HEK293 (cell line): ENCODE results near the gene CYB5B.

Source experiments
- CTCF ChIA-PET: fragments of 350-600 bp; formaldehyde crosslinking; extraction: SDS; loops from one replicate; lab custom pipeline; 2021; ENCODE audit warnings: antibody characterized with exemption; lab: Yijun Ruan, JAX
- POLR2A ChIA-PET: fragments of 300-600 bp; formaldehyde crosslinking; extraction: SDS; loops from one replicate; lab custom pipeline; 2020; ENCODE audit warnings: antibody characterized with exemption, inconsistent platforms; lab: Yijun Ruan, JAX
- H3K27ac ChIP-seq: fragments of 200-500 bp; sonication (Bioruptor generic); 2 replicates; pipeline ENCODE4 v1.5.1; 2014; ENCODE audit warnings: low read depth, low read length, control low read depth, inconsistent platforms; ENCODE audit errors: extremely low read depth
- H3K36me3 ChIP-seq, 2 experiments: fragments of 200-500 bp in 1 of 2; sonication (Bioruptor generic) in 1 of 2; 1 replicate in 1 of 2; 2 replicates in 1 of 2; pipeline ENCODE4 v1.5.1; 2014 to 2017; ENCODE audit warnings: inconsistent platforms in 2 of 2, low read length in 2 of 2; ENCODE audit not compliant: control insufficient read depth in 2 of 2, insufficient read depth in 1 of 2
- H3K4me1 ChIP-seq: fragments of 200-500 bp; sonication (Bioruptor generic); 2 replicates; pipeline ENCODE4 v1.5.1; 2014; ENCODE audit warnings: mild to moderate bottlenecking, low read length, inconsistent platforms; ENCODE audit not compliant: control insufficient read depth, insufficient read depth
- H3K4me3 ChIP-seq: 2 replicates; pipeline ENCODE4 v1.5.1; 2011; ENCODE audit warnings: low read depth, mild to moderate bottlenecking, control low read depth, low read length, moderate library complexity
- H3K9me3 ChIP-seq: fragments of 200-500 bp; sonication (Bioruptor generic); 2 replicates; pipeline ENCODE4 v1.5.1; 2014; ENCODE audit warnings: low read depth, low read length, inconsistent platforms; ENCODE audit not compliant: control insufficient read depth, insufficient read depth
- FEZF1 ChIP-seq: fragments of 450-650 bp; formaldehyde crosslinking; IDR thresholded peaks from 2 replicates; pipeline ENCODE4 v1.5.1; 2016; ENCODE audit warnings: missing biosample characterization, missing genetic modification characterization
- KLF16 ChIP-seq: fragments of 450-650 bp; formaldehyde crosslinking; IDR thresholded peaks from 2 replicates; pipeline ENCODE4 v1.5.1; 2017; ENCODE audit warnings: missing biosample characterization, missing genetic modification characterization
- MZF1 ChIP-seq: fragments of 450-650 bp; formaldehyde crosslinking; IDR thresholded peaks from 2 replicates; pipeline ENCODE4 v1.5.1; 2017; ENCODE audit warnings: missing biosample characterization, missing genetic modification characterization, borderline replicate concordance
- OVOL3 ChIP-seq: fragments of 450-650 bp; formaldehyde crosslinking; IDR thresholded peaks from 2 replicates; pipeline ENCODE4 v1.5.1; 2016; ENCODE audit warnings: missing biosample characterization, missing genetic modification characterization
- RBAK ChIP-seq: fragments of 450-650 bp; formaldehyde crosslinking; IDR thresholded peaks from 2 replicates; pipeline ENCODE4 v1.5.1; 2016; ENCODE audit warnings: missing biosample characterization, missing genetic modification characterization
- REPIN1 ChIP-seq: fragments of 450-650 bp; formaldehyde crosslinking; IDR thresholded peaks from 2 replicates; pipeline ENCODE4 v1.5.1; 2017; ENCODE audit warnings: missing biosample characterization, missing genetic modification characterization, low read depth
- SALL2 ChIP-seq: fragments of 450-650 bp; formaldehyde crosslinking; IDR thresholded peaks from 2 replicates; pipeline ENCODE4 v1.5.0; 2017; ENCODE audit warnings: missing biosample characterization, mild to moderate bottlenecking, missing genetic modification characterization, borderline replicate concordance
- SCRT1 ChIP-seq: fragments of 450-650 bp; formaldehyde crosslinking; IDR thresholded peaks from 2 replicates; pipeline ENCODE4 v1.5.1; 2016; ENCODE audit warnings: missing biosample characterization, missing genetic modification characterization, borderline replicate concordance
- SP3 ChIP-seq: fragments of 450-650 bp; formaldehyde crosslinking; IDR thresholded peaks from 2 replicates; pipeline ENCODE4 v1.5.1; 2016; ENCODE audit warnings: missing biosample characterization, missing genetic modification characterization
- TCF7L2 ChIP-seq: IDR thresholded peaks from 2 replicates; pipeline ENCODE4 v1.6.1; 2011; ENCODE audit warnings: low read depth, mild to moderate bottlenecking, inconsistent platforms, low read length, moderate library complexity, borderline replicate concordance
- ZFP37 ChIP-seq: fragments of 450-650 bp; formaldehyde crosslinking; IDR thresholded peaks from 2 replicates; pipeline ENCODE4 v1.5.1; 2016; ENCODE audit warnings: missing biosample characterization, missing genetic modification characterization
- ZIC2 ChIP-seq: fragments of 450-650 bp; formaldehyde crosslinking; IDR thresholded peaks from 2 replicates; pipeline ENCODE4 v1.5.1; 2016; ENCODE audit warnings: missing biosample characterization, missing genetic modification characterization
- ZNF175 ChIP-seq: fragments of 450-650 bp; formaldehyde crosslinking; IDR thresholded peaks from 2 replicates; pipeline ENCODE4 v1.5.1; 2016; ENCODE audit warnings: missing biosample characterization, missing genetic modification characterization
- ZNF24 ChIP-seq: fragments of 450-650 bp; formaldehyde crosslinking; IDR thresholded peaks from 2 replicates; pipeline ENCODE4 v1.5.1; 2016; ENCODE audit warnings: missing biosample characterization, missing genetic modification characterization
- ZNF311 ChIP-seq: fragments of 450-650 bp; formaldehyde crosslinking; IDR thresholded peaks from 2 replicates; pipeline ENCODE4 v1.5.1; 2017; ENCODE audit warnings: missing biosample characterization, missing genetic modification characterization, borderline replicate concordance
- ZNF324 ChIP-seq: fragments of 450-650 bp; formaldehyde crosslinking; IDR thresholded peaks from 2 replicates; pipeline ENCODE4 v1.5.1; 2016; ENCODE audit warnings: missing biosample characterization, missing genetic modification characterization
- ZNF514 ChIP-seq: fragments of 450-650 bp; formaldehyde crosslinking; IDR thresholded peaks from 2 replicates; pipeline ENCODE4 v1.5.1; 2016; ENCODE audit warnings: missing biosample characterization, missing genetic modification characterization
- ZSCAN23 ChIP-seq: fragments of 450-650 bp; formaldehyde crosslinking; IDR thresholded peaks from 2 replicates; pipeline ENCODE4 v1.5.1; 2016; ENCODE audit warnings: missing biosample characterization, missing genetic modification characterization
- TF ChIP-seq, protein P1 (sequence below): fragments of 450-650 bp; formaldehyde crosslinking; IDR thresholded peaks from 2 replicates; pipeline ENCODE4 v1.5.1; 2016; ENCODE audit warnings: missing biosample characterization, missing genetic modification characterization, low read depth
- TF ChIP-seq, protein P2 (sequence below): fragments of 450-650 bp; formaldehyde crosslinking; IDR thresholded peaks from 2 replicates; pipeline ENCODE4 v1.5.1; 2016; ENCODE audit warnings: missing biosample characterization, missing genetic modification characterization
- TF ChIP-seq, protein P3 (sequence below): fragments of 450-650 bp; formaldehyde crosslinking; IDR thresholded peaks from 2 replicates; pipeline ENCODE4 v1.5.1; 2016; ENCODE audit warnings: missing biosample characterization, missing genetic modification characterization
- TF ChIP-seq, protein P4 (sequence below): fragments of 450-650 bp; formaldehyde crosslinking; IDR thresholded peaks from 2 replicates; pipeline ENCODE4 v1.5.1; 2016; ENCODE audit warnings: missing biosample characterization, missing genetic modification characterization
- TF ChIP-seq, protein P5 (sequence below): fragments of 450-650 bp; formaldehyde crosslinking; IDR thresholded peaks from 2 replicates; pipeline ENCODE4 v1.5.1; 2016; ENCODE audit warnings: missing biosample characterization, missing genetic modification characterization
- TF ChIP-seq, protein P6 (sequence below): fragments of 450-650 bp; formaldehyde crosslinking; IDR thresholded peaks from 2 replicates; pipeline ENCODE4 v1.5.1; 2016; ENCODE audit warnings: missing biosample characterization, missing genetic modification characterization

Gene CYB5B

DNA sequence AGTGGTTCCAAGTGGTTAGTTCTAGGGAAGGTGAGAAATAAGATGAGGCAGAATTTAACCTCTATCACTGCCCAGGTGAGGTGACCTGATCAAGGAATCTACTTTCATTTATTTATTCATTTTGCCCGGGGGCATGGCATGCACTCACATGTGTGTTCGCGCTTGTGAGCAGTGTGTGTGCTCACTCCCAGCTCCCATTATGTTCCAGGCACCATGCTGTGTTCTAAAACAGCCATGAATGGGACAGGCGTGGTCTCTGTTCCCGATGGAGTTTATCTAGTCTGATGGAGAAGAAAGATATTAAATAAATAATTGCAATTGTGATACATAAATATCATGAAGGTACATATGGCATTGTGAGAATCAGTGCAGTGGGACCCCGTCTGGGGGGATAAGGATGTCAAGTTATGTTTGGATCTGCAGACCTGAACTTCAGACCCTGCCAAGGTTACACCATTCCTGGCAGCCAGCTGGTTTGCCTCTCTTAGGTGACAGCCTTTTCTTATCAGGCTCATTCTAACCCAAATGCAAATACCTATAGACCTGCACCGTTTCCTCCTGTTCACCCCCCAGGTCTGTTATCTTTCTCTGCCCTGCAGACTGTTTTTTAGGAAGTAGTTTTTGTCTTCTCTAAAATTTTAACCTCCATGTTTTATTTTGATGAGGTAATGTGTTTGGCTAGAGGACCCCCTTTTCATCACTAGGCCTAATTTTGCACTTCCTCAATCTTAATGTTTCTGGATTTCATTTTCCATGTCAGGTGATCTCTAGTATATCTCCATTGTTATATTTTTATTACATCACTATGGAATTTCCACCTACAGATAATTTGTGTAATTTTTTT, 11.8 kb downstream of the CYB5B start:
- TF ChIP-seq, protein P1, sequence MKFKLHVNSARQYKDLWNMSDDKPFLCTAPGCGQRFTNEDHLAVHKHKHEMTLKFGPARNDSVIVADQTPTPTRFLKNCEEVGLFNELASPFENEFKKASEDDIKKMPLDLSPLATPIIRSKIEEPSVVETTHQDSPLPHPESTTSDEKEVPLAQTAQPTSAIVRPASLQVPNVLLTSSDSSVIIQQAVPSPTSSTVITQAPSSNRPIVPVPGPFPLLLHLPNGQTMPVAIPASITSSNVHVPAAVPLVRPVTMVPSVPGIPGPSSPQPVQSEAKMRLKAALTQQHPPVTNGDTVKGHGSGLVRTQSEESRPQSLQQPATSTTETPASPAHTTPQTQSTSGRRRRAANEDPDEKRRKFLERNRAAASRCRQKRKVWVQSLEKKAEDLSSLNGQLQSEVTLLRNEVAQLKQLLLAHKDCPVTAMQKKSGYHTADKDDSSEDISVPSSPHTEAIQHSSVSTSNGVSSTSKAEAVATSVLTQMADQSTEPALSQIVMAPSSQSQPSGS (tag by site-specific recombination) = 0 out of 2 replicates have a peak, but pooled peaks have one; percentile 39
- no peak for TF ChIP-seq ZNF514 (tag by site-specific recombination)
- no peak for TF ChIP-seq ZSCAN23
- no peak for TF ChIP-seq TCF7L2
- no peak for TF ChIP-seq KLF16
- peak; percentile 65 for TF ChIP-seq FEZF1
- TF ChIP-seq ZNF175 (tag by site-specific recombination) = no peak
- TF ChIP-seq SALL2 (tag by site-specific recombination) = no peak
- TF ChIP-seq, protein P2, sequence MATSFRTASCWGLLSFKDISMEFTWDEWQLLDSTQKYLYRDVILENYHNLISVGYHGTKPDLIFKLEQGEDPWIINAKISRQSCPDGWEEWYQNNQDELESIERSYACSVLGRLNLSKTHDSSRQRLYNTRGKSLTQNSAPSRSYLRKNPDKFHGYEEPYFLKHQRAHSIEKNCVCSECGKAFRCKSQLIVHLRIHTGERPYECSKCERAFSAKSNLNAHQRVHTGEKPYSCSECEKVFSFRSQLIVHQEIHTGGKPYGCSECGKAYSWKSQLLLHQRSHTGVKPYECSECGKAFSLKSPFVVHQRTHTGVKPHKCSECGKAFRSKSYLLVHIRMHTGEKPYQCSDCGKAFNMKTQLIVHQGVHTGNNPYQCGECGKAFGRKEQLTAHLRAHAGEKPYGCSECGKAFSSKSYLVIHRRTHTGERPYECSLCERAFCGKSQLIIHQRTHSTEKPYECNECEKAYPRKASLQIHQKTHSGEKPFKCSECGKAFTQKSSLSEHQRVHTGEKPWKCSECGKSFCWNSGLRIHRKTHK (tag by site-specific recombination) = no peak
- no peak for TF ChIP-seq REPIN1
- TF ChIP-seq ZIC2 (tag by site-specific recombination) = peak; percentile 34; the same call in 1 of the 2 replicates
- TF ChIP-seq, protein P3, sequence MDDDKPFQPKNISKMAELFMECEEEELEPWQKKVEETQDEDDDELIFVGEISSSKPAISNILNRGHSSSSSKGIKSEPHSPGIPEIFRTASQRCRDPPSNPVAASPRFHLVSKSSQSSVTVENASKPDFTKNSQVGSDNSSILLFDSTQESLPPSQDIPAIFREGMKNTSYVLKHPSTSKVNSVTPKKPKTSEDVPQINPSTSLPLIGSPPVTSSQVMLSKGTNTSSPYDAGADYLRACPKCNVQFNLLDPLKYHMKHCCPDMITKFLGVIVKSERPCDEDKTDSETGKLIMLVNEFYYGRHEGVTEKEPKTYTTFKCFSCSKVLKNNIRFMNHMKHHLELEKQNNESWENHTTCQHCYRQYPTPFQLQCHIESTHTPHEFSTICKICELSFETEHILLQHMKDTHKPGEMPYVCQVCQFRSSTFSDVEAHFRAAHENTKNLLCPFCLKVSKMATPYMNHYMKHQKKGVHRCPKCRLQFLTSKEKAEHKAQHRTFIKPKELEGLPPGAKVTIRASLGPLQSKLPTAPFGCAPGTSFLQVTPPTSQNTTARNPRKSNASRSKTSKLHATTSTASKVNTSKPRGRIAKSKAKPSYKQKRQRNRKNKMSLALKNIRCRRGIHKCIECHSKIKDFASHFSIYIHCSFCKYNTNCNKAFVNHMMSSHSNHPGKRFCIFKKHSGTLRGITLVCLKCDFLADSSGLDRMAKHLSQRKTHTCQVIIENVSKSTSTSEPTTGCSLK (tag by site-specific recombination) = no peak
- no peak for TF ChIP-seq OVOL3
- TF ChIP-seq SP3 (tag by site-specific recombination) = no peak
- TF ChIP-seq ZNF311 = no peak
- no peak for TF ChIP-seq ZFP37 (tag by site-specific recombination)
- TF ChIP-seq MZF1 = no peak
- TF ChIP-seq ZNF324 = no peak
- TF ChIP-seq ZNF24 (tag by site-specific recombination) = no peak
- TF ChIP-seq RBAK (tag by site-specific recombination) = no peak
- Histone ChIP-seq H3K9me3 (no peaks in the 10 kb centered on the region), H3K36me3 (peaks cover 6 to 41% of the 10 kb centered on the region in 2 experiments; a peak in 2 of 3 replicates), H3K27ac (no peak overlapping the region), H3K4me3 (no peak overlapping the region), H3K4me1 (peaks cover 5% of the 10 kb centered on the region)
- CTCF ChIA-PET = no interaction called here
- POLR2A ChIA-PET = no interaction called here

DNA sequence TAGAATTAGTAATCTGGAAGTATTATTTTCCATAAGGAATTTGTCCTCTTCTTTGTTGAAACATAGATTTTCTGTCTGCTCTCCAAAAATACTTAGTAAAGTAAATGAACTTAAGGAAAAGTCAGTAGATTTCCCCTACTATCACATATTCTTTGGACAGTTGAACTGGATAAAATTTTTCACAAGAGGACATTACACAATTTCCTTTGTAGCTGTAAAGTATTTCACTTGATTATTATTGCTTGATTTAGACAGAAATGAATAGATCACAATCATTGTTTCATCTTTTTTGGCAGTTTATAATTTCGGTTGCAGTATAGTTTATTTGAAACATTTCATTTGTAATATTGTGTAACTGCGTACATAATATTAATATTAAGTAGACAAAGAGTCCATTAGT, 12.5 kb downstream of the CYB5B start:
- H3K4me3 ChIP-seq = no peak overlapping the region
- H3K9me3 ChIP-seq = no peaks in the 10 kb centered on the region
- ChIA-PET CTCF (no interaction called here), POLR2A (no interaction called here)
- H3K36me3 ChIP-seq = peaks cover 0 to 34% of the 10 kb centered on the region in 2 experiments; a peak in 2 of 3 replicates
- H3K4me1 ChIP-seq = peaks cover 5% of the 10 kb centered on the region
- no peak overlapping the region for H3K27ac ChIP-seq
- TF ChIP-seq, protein P4, sequence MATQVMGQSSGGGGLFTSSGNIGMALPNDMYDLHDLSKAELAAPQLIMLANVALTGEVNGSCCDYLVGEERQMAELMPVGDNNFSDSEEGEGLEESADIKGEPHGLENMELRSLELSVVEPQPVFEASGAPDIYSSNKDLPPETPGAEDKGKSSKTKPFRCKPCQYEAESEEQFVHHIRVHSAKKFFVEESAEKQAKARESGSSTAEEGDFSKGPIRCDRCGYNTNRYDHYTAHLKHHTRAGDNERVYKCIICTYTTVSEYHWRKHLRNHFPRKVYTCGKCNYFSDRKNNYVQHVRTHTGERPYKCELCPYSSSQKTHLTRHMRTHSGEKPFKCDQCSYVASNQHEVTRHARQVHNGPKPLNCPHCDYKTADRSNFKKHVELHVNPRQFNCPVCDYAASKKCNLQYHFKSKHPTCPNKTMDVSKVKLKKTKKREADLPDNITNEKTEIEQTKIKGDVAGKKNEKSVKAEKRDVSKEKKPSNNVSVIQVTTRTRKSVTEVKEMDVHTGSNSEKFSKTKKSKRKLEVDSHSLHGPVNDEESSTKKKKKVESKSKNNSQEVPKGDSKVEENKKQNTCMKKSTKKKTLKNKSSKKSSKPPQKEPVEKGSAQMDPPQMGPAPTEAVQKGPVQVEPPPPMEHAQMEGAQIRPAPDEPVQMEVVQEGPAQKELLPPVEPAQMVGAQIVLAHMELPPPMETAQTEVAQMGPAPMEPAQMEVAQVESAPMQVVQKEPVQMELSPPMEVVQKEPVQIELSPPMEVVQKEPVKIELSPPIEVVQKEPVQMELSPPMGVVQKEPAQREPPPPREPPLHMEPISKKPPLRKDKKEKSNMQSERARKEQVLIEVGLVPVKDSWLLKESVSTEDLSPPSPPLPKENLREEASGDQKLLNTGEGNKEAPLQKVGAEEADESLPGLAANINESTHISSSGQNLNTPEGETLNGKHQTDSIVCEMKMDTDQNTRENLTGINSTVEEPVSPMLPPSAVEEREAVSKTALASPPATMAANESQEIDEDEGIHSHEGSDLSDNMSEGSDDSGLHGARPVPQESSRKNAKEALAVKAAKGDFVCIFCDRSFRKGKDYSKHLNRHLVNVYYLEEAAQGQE (tag by site-specific recombination) = no peak
- TF ChIP-seq SCRT1 = no peak
- TF ChIP-seq, protein P5, sequence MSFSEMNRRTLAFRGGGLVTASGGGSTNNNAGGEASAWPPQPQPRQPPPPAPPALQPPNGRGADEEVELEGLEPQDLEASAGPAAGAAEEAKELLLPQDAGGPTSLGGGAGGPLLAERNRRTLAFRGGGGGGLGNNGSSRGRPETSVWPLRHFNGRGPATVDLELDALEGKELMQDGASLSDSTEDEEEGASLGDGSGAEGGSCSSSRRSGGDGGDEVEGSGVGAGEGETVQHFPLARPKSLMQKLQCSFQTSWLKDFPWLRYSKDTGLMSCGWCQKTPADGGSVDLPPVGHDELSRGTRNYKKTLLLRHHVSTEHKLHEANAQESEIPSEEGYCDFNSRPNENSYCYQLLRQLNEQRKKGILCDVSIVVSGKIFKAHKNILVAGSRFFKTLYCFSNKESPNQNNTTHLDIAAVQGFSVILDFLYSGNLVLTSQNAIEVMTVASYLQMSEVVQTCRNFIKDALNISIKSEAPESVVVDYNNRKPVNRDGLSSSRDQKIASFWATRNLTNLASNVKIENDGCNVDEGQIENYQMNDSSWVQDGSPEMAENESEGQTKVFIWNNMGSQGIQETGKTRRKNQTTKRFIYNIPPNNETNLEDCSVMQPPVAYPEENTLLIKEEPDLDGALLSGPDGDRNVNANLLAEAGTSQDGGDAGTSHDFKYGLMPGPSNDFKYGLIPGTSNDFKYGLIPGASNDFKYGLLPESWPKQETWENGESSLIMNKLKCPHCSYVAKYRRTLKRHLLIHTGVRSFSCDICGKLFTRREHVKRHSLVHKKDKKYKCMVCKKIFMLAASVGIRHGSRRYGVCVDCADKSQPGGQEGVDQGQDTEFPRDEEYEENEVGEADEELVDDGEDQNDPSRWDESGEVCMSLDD = no peak
- TF ChIP-seq, protein P6, sequence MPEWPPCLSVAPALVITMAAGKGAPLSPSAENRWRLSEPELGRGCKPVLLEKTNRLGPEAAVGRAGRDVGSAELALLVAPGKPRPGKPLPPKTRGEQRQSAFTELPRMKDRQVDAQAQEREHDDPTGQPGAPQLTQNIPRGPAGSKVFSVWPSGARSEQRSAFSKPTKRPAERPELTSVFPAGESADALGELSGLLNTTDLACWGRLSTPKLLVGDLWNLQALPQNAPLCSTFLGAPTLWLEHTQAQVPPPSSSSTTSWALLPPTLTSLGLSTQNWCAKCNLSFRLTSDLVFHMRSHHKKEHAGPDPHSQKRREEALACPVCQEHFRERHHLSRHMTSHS (tag by site-specific recombination) = no peak
